ENCODE results near the gene TDRD9.

Gene TDRD9

DNA sequence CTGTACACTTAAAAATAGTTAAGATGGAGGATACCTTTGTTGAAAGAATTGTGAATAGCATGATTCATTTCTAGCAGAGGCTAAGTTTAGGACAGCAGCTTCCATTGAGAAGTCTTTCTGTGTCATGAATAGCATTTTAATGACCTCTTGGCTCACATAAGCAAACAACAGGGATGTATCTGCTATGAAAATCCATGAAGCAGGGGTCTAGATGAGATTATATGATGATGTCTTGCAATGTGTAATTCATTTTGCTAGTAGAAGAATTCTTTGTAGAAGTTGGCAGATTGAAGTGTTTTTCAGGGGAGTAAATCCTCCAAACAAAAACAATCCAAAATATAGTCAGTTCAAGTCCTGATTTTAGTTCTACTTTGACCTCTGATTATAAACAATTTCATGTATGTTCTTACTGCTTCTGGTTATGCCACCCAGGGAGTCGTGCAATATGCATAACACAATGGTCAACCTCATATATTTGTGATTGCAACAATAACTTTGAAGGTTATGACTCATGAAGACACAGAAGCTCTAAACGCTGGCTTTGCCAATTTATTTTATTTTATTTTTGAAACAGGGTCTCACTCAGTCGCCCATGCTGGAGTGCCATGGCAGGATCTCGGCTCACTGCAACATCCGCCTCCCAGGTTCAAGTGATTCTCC is 21.0 kb downstream of the TDRD9 start:
- no peak for DNase-seq (ENCODE audit: low spot score)
- TF ChIP-seq, protein P1, sequence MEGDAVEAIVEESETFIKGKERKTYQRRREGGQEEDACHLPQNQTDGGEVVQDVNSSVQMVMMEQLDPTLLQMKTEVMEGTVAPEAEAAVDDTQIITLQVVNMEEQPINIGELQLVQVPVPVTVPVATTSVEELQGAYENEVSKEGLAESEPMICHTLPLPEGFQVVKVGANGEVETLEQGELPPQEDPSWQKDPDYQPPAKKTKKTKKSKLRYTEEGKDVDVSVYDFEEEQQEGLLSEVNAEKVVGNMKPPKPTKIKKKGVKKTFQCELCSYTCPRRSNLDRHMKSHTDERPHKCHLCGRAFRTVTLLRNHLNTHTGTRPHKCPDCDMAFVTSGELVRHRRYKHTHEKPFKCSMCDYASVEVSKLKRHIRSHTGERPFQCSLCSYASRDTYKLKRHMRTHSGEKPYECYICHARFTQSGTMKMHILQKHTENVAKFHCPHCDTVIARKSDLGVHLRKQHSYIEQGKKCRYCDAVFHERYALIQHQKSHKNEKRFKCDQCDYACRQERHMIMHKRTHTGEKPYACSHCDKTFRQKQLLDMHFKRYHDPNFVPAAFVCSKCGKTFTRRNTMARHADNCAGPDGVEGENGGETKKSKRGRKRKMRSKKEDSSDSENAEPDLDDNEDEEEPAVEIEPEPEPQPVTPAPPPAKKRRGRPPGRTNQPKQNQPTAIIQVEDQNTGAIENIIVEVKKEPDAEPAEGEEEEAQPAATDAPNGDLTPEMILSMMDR (IDR thresholded peaks at IDR 0.05; ENCODE audit: extremely low read depth, insufficient read depth, missing control alignments), result no peak
- in situ Hi-C loops (cut with MboI; ENCODE audit: low pct_unique_long_range_greater_than_20kb, low sequenced_read_pairs, unreplicated experiment), result no loop called here

DNA sequence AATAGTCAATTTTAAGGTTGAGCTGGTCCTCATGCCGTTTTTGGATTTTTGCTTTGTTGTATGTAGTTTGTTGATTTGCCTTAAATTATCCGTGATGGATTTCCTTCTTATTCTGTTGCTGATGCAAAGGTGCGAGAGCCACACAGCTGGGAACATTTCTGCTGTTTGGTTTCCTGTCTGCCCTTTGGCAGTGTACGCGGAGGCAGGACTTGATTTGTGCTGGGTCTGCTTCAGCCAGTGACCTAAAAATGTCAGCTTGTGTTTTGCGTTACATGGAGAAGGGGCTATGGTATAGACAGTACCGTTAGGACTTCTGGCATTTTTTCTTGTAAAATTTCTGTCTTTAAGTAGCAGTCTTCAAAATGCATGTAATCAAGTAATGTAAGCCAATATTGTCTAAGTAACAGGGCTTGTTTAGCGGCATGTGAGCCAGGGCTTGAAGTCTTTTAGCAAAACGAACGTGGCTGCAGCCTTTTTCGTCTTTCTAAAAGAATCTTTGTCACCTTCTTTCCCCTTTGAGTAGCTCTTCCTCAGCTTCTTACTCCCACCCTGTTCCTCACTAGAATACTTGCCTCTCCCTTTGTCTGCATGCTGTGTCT is 32.3 kb downstream of the TDRD9 start:
- TF ChIP-seq, protein P1 (IDR thresholded peaks at IDR 0.05; ENCODE audit: extremely low read depth, insufficient read depth, missing control alignments), result no peak
- in situ Hi-C loops (cut with MboI; ENCODE audit: low pct_unique_long_range_greater_than_20kb, low sequenced_read_pairs, unreplicated experiment), result no loop called here
- DNase-seq (ENCODE audit: low spot score), result no peak

DNA sequence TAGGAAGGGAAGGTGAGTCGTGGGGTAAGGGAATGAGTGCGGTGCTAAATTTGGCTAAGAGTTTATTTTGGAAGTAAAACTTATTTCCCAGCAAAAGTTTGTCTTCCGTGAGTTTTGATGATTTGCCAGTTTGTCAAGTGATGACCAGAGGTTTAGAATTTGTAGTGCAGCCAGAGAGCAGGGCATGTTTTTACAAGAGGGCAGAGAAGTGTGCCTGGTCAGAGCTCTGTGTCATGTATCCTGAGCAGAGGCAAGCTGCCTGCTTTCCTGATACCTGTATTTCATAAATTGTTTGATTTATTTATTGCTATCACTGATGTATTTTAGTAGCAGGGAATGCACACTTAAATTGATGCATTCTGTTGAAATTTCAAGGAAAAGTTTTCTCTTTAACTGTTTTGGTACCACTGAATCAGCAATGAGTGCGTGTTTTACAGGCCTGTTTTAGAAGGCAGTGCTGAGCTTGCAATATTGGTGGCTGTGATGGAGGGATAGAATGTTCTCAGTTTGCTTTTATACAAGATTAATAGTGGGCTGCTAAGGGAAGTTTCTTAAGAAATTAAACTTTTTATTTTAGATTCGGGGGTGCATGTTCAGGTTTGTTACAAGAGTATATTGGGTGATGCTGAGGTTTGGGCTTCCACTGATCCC is 33.8 kb downstream of the TDRD9 start:
- in situ Hi-C loops (cut with MboI; ENCODE audit: low pct_unique_long_range_greater_than_20kb, low sequenced_read_pairs, unreplicated experiment), result no loop called here
- no peak for DNase-seq (ENCODE audit: low spot score)
- TF ChIP-seq, protein P1 (IDR thresholded peaks at IDR 0.05; ENCODE audit: extremely low read depth, insufficient read depth, missing control alignments), result no peak

DNA sequence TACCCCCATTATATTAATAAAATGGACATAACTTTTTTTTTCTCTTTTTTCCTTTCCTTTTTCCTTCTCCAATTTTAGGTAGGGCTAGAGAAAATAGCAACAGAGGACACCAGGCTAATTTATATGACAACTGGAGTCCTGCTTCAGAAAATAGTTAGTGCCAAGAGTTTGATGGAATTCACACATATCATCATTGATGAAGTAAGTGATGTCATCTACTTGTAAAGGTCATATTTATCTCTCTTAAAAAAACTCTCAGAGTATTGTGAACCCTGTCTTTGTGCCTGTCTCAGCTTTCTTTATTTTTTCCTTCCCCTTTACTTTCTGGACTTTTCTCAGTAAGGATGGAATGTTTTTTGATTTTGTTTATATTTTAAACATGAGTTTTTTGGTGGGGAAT is 38.4 kb downstream of the TDRD9 start:
- in situ Hi-C loops (cut with MboI; ENCODE audit: low pct_unique_long_range_greater_than_20kb, low sequenced_read_pairs, unreplicated experiment), result no loop called here
- DNase-seq (ENCODE audit: low spot score), result no peak
- TF ChIP-seq, protein P1 (IDR thresholded peaks at IDR 0.05; ENCODE audit: extremely low read depth, insufficient read depth, missing control alignments), result no peak

DNA sequence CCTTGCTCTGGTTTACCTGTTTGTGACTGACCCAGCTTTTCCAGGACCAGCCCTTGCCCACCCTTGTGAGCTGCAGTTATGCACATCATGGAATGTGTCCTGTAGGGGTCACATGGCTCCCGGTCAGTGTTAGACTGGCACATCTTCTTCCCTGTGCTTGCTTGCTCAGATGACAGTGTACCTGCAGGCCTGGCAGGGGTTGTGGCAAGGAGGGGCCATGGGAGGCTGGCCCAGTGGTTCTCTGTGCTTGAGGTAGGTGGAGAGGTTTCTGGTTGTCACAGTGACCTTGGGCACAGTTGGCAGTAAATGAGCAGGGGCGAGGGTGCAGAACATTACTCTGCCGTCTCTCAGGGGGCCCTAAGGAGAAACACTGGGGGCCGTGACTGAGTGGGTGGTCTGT is 41.7 kb downstream of the TDRD9 start:
- TF ChIP-seq, protein P1 (IDR thresholded peaks at IDR 0.05; ENCODE audit: extremely low read depth, insufficient read depth, missing control alignments), result no peak
- in situ Hi-C loops (cut with MboI; ENCODE audit: low pct_unique_long_range_greater_than_20kb, low sequenced_read_pairs, unreplicated experiment), result no loop called here
- DNase-seq (ENCODE audit: low spot score), result no peak

DNA sequence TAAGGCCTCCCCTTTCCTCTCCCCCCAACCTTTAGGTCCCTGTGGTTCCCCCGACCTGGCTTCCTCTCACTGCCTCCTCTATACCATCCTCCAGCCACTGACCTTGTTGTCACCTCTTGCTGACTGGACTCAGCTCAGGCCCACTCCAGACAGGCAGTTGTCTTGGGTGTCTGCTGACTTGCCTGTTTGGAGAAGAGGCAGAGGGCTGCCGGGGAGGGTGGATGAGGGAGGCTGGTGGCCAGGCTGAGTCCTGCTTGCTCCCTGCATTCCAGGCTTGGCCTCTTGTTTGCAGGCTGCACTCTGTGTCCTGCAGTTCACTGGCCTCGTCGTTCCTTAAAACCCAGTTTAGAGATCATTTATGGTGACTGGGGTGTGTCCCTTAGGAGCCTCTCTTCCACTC is 45.1 kb downstream of the TDRD9 start:
- TF ChIP-seq, protein P1 (IDR thresholded peaks at IDR 0.05; ENCODE audit: extremely low read depth, insufficient read depth, missing control alignments), result no peak
- DNase-seq (ENCODE audit: low spot score), result no peak
- in situ Hi-C loops (cut with MboI; ENCODE audit: low pct_unique_long_range_greater_than_20kb, low sequenced_read_pairs, unreplicated experiment), result no loop called here
